ENCODE data around the gene HOXA7. TPM values are rescaled to one million over a fixed set of nuclear protein-coding genes. Genes with fewer than 3 reads are reported as not detected.

HOXA7 gene
- total and polyA plus RNA-seq, 11 donors, result 0.29 TPM; not detected in 10

GRCh38 chr7:27155816-27156507 is 513 bp downstream of the HOXA7 start:
- Histone ChIP-seq H3K36me3 (no peaks in the 10 kb centered on the region), H3K27me3 (peaks cover 93 to 100% (median 98%) of the 10 kb centered on the region in 9 donors), H3K9me3 (no peaks in the 10 kb centered on the region), H3K4me1 (peaks cover 3 to 63% (median 21%) of the 10 kb centered on the region in 12 donors), H3K4me3 (peak overlapping the region in 8 of 12 donors; percentile 9 to 40 (median 18)), H3K27ac (peak overlapping the region in 1 of 12 donors; percentile 79)
- intact Hi-C loops (cut with DNase I), result loop anchor here in 5 of 10 donors (10.0 kb wide), 3 partner anchors 1071 to 1291 kb away; no protein-coding TSS in a partner anchor
- DNase-seq, result peak in 2 of 5 donors; percentile 24 to 56
- no peak for ATAC-seq
- 2 to 6% (median 5%) methylated on average over 50 to 63 of the region's 63 CpGs for WGBS, 4 donors
- TF ChIP-seq CTCF (IDR thresholded peaks at IDR 0.05) (no peak), POLR2A (IDR thresholded peaks at IDR 0.05) (no peak)

GRCh38 chr7:27154901-27155815 is 1.3 kb downstream of the HOXA7 start:
- DNase-seq (peak in 2 of 5 donors; percentile 10 to 44), ATAC-seq (no peak)
- no peaks in the 10 kb centered on the region for H3K9me3 ChIP-seq
- intact Hi-C loops (cut with DNase I), result loop anchor here in 5 of 10 donors (10.0 kb wide), 3 partner anchors 1070 to 1290 kb away; no protein-coding TSS in a partner anchor
- no peaks in the 10 kb centered on the region for H3K36me3 ChIP-seq
- TF ChIP-seq CTCF (IDR thresholded peaks at IDR 0.05), result no peak
- TF ChIP-seq POLR2A (IDR thresholded peaks at IDR 0.05), result no peak
- WGBS, 4 donors, result 5 to 7% (median 7%) methylated on average over 47 to 48 of the region's 48 CpGs
- H3K27me3 ChIP-seq, result peaks cover 91 to 100% (median 99%) of the 10 kb centered on the region in 9 donors
- H3K27ac ChIP-seq, result peak overlapping the region in 1 of 12 donors; percentile 79
- H3K4me1 ChIP-seq, result peaks cover 3 to 63% (median 21%) of the 10 kb centered on the region in 12 donors
- peak overlapping the region in 2 of 12 donors; percentile 15 to 40 for H3K4me3 ChIP-seq

- no peak for ATAC-seq
- 14 to 22% (median 21%) methylated on average over 10 of the region's 10 CpGs for WGBS, 4 donors
- intact Hi-C loops (cut with DNase I), result loop anchor here in 5 of 10 donors (10.0 kb wide), 3 partner anchors 1070 to 1290 kb away; no protein-coding TSS in a partner anchor
- Histone ChIP-seq H3K4me3 (peak overlapping the region in 1 of 12 donors; percentile 15), H3K9me3 (no peaks in the 10 kb centered on the region), H3K36me3 (no peaks in the 10 kb centered on the region), H3K27me3 (peaks cover 88 to 100% (median 99%) of the 10 kb centered on the region in 9 donors), H3K27ac (no peak overlapping the region), H3K4me1 (peaks cover 3 to 58% (median 21%) of the 10 kb centered on the region in 12 donors)
- peak in 1 of 5 donors; percentile 48 for DNase-seq
- TF ChIP-seq POLR2A (IDR thresholded peaks at IDR 0.05) (no peak), CTCF (IDR thresholded peaks at IDR 0.05) (no peak)
Measured at GRCh38 chr7:27154369-27154768, 2.1 kb downstream of the HOXA7 start.

All from heart left ventricle (tissue), 16 donors.